ENCODE results near the gene ZC2HC1C. TPM values are rescaled to one million over a fixed set of nuclear protein-coding genes. Genes with fewer than 3 reads are reported as not detected.

The ZC2HC1C gene
- total RNA-seq, 1 experiment from 2014 or later: 1.4 TPM

DNA sequence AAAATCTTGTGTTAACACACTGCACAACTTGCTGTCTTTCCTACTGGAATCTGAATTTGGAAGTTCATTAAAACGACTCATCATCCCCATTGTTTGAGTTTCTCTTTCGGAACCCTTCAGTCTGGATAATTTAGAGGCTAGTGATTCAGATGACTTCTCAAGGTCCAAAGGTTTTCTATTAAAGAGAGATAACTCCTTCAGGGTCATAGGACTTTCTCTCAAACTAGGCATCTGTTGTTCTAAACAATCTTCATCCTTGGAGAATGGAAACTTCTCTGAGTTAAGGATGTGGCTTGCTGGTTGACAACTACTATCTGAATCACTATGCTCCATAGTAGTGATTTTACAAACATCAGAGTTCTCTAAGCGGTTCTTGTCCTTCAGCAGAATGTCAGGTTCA, 22.5 kb upstream of the ZC2HC1C start:
- no peaks in the 10 kb centered on the region for H3K27me3 Mint-ChIP-seq (ENCODE audit: low read depth)
- H3K79me1 ChIP-seq (ENCODE audit: insufficient read depth, low read depth, low read length, poor library complexity, severe bottlenecking): peaks cover 3% of the 10 kb centered on the region
- no CpG with 5 or more reads among the region's 3 CpGs for WGBS (ENCODE audit: extremely low coverage, insufficient read length, low lambda C conversion rate)

More for the DNA sequence above, 22.5 kb upstream of the ZC2HC1C start:
- no peak for DNase-seq
- no peaks in the 10 kb centered on the region; a peak in 1 of 4 replicates for H3K4me1 Mint-ChIP-seq
- Histone ChIP-seq H3K79me2 (ENCODE audit: insufficient read depth, low read length) (no peaks in the 10 kb centered on the region), H3K9ac (ENCODE audit: extremely low read depth, insufficient read length, low read length) (no peak overlapping the region), H3K23ac (ENCODE audit: insufficient read length, low read depth, low read length) (no peak overlapping the region), H4K20me1 (ENCODE audit: control insufficient read depth, insufficient read depth, insufficient read length) (no peaks in the 10 kb centered on the region), H2AFZ (ENCODE audit: low read length) (no peak overlapping the region), H2BK20ac (ENCODE audit: low read depth, low read length, poor library complexity, severe bottlenecking) (no peak overlapping the region), H3K56ac (ENCODE audit: insufficient read length, low read depth, low read length) (no peak overlapping the region), H2BK5ac (ENCODE audit: insufficient read length, low read length) (no peak overlapping the region), H3K23me2 (ENCODE audit: insufficient read length, low read depth, low read length, poor library complexity, severe bottlenecking) (peaks cover 3% of the 10 kb centered on the region), H2AK5ac (ENCODE audit: insufficient read length, low read length) (no peak overlapping the region), H3K27ac (ENCODE audit: insufficient read length, low read depth, low read length) (no peak overlapping the region), H2BK120ac (ENCODE audit: low read depth, low read length, poor library complexity, severe bottlenecking) (no peak overlapping the region), H3K4ac (ENCODE audit: low read depth, low read length) (no peak overlapping the region), H3K9me3 (ENCODE audit: control insufficient read depth, low read depth, low read length) (no peaks in the 10 kb centered on the region), H3K18ac (ENCODE audit: insufficient read length, low read depth, low read length) (no peak overlapping the region), H3K27me3 (ENCODE audit: insufficient read depth, low read length) (no peaks in the 10 kb centered on the region), H3T11ph (ENCODE audit: low read length) (no peak overlapping the region), H2BK15ac (ENCODE audit: low read depth, low read length) (no peak overlapping the region), H3K14ac (ENCODE audit: insufficient read depth, low read length) (no peak overlapping the region), H3K4me1 (ENCODE audit: insufficient read depth, low read length) (0 out of 2 replicates have a peak, but pooled peaks cover 2% of the 10 kb centered on the region), H3K4me2 (ENCODE audit: insufficient read depth, insufficient read length, low read length) (no peak overlapping the region), H2BK12ac (ENCODE audit: insufficient read length, low read depth, low read length) (no peak overlapping the region), H4K5ac (ENCODE audit: insufficient read length, low read depth, low read length) (no peak overlapping the region), H4K8ac (replicated peaks; ENCODE audit: insufficient read length, low read depth, low read length) (no peak overlapping the region), H4K91ac (ENCODE audit: insufficient read length, low read depth, low read length) (no peak overlapping the region)
- no peak overlapping the region for H3K4me3 Mint-ChIP-seq
- H3K36me3 Mint-ChIP-seq (ENCODE audit: insufficient read depth in 1 of 3, low read depth in 3 of 3): peaks cover 0 to 16% (median 8%) of the 10 kb centered on the region in 3 experiments; a peak in 3 of 7 replicates
- no peak overlapping the region for H3K27ac Mint-ChIP-seq
- TF ChIP-seq, protein P1, sequence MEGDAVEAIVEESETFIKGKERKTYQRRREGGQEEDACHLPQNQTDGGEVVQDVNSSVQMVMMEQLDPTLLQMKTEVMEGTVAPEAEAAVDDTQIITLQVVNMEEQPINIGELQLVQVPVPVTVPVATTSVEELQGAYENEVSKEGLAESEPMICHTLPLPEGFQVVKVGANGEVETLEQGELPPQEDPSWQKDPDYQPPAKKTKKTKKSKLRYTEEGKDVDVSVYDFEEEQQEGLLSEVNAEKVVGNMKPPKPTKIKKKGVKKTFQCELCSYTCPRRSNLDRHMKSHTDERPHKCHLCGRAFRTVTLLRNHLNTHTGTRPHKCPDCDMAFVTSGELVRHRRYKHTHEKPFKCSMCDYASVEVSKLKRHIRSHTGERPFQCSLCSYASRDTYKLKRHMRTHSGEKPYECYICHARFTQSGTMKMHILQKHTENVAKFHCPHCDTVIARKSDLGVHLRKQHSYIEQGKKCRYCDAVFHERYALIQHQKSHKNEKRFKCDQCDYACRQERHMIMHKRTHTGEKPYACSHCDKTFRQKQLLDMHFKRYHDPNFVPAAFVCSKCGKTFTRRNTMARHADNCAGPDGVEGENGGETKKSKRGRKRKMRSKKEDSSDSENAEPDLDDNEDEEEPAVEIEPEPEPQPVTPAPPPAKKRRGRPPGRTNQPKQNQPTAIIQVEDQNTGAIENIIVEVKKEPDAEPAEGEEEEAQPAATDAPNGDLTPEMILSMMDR (conservative IDR thresholded peaks at IDR 0.05): no peak
- H3K9me3 Mint-ChIP-seq: no peaks in the 10 kb centered on the region; a peak in 1 of 5 replicates
